Right renal cortex interstitium (tissue), 3 donors: ENCODE data around the gene MIF. TPM values are rescaled to one million over a fixed set of nuclear protein-coding genes. Genes with fewer than 3 reads are reported as not detected.
A peak's percentile ranks its signal among the peaks of the same experiment; 100 is the strongest.

ENCODE experiments used
- DNase-seq, 3 donors: peaks; one replicate each; pipeline ENCODE4 v3.0.0-alpha.2; 2013; ENCODE audit warnings: low read depth in 3 of 3, low spot score in 2 of 3
- polyA plus RNA-seq, 3 donors: library from polyadenylated mRNA; unstranded; fragments of 120-200 nt; gene quantifications; one replicate each; pipeline ENCODE4 v1.2.1, GENCODE V29; 2013; ENCODE audit not compliant: insufficient read length in 3 of 3

Gene MIF
- polyA plus RNA-seq, 3 donors: 145 to 194 (median 161) TPM

DNA sequence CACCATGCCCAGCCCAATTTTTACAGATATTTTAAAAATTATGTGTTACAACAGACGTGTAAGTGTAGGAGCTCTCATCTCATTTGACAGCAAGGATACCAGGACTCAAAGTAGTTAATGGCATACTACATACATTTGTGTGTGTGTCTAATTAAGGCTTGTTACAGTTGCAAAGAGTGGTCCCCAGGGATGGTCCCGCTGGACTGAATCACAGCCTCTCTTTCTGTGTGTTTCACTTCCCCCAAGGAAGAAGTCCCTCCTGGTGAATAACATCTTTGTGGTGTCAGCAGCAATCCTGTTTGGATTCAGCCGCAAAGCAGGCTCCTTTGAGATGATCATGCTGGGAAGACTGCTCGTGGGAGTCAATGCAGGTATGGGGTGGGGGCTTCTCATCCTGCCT lies 19.3 kb upstream of the MIF start:
- DNase-seq: no peak

DNA sequence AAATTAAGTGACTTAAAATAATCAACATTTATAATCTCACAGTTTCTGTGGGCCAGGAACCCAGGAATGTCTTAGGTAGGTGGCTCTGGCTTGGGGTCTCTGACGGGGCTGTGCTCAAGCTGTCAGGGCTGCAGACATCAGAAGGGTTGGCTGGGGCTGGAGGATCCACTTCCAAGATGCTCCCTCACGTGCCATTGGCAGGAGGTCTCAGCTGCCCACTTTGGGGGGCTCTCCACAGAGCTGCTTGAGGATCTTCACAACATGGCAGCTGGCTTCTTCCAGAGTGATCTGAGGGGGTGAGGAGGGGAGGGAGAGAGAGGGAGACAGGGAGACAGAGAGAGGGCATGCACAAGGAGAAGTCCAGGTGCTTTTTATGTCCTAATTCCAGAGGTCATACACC lies 18.4 kb upstream of the MIF start:
- no peak for DNase-seq

DNA sequence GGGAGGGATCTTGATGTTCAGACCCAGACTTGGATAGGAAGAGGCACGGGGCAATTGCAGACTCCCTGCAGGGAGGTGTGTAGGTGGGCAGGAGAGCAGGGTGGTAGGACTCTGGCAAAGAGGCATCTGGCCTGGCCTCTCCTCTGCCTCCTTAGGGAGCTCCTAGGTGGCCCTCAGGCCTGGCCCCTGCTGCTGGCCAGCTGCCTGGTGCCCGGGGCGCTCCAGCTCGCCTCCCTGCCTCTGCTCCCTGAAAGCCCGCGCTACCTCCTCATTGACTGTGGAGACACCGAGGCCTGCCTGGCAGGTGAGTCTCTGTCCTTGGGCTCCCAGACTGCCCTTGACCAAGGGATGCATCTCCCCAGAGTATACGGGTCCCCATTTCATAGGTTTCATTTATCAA lies 16.6 kb upstream of the MIF start:
- DNase-seq: no peak

DNA sequence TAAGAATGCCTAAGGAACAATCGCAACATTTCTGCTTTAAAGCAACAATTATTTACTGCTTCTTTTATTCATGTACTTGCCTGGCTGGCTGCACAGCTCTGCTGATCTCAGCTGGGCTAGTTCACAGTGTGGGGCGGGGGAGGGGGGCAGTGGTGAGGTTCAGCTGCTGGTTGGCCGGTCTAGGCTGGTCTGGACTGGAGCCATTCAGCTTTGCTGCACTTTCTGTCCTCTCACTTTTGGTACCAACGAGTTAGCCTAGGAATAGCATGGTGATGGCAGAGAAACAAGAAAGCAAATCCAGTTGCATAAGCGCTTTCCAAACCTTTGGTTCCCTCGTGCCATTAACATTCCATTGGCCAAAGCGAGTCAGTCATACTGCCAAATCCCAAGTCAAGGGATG lies 16.0 kb upstream of the MIF start:
- DNase-seq: no peak

DNA sequence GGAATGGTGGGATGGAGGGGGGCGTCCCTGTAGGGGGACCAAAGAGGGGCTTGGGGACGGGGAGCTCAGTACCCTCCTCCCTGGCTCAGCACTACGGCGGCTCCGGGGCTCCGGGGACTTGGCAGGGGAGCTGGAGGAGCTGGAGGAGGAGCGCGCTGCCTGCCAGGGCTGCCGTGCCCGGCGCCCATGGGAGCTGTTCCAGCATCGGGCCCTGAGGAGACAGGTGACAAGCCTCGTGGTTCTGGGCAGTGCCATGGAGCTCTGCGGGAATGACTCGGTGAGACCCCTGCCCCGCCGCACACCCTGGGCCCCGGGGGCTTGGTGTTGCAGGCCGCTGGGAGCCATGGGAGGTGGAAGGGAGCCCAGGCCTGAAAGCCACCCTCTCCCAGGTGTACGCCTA lies 11.8 kb upstream of the MIF start:
- no peak for DNase-seq

DNA sequence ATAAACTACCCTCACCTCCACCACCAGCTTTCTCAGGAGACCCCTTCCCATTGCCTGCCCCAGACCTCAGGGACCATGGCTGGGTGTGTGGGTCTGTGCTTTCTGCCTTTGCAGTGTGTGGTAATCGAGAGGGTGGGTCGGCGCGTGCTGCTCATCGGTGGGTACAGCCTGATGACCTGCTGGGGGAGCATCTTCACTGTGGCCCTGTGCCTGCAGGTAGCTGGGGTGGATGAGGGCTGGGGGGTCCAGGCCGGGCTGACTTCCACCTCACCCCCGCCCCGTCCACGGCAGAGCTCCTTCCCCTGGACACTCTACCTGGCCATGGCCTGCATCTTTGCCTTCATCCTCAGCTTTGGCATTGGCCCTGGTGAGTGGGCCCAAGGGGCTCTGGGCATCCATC lies 10.5 kb upstream of the MIF start:
- DNase-seq: no peak

DNA sequence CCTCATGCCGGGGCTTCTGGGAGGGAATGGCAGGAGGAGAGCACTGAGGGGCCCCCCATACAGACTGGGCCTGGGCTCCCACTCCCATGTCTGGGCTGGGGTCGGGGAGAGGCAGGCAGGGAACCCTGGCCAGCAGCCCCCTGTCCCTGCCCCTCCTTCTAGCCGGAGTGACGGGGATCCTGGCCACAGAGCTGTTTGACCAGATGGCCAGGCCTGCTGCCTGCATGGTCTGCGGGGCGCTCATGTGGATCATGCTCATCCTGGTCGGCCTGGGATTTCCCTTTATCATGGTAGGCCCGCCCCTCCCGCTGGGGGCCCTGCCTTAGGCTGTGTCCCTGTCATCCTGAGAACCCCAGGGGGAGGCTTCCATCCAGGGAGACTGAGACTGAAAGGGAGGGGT lies 10.0 kb upstream of the MIF start:
- DNase-seq: no peak

DNA sequence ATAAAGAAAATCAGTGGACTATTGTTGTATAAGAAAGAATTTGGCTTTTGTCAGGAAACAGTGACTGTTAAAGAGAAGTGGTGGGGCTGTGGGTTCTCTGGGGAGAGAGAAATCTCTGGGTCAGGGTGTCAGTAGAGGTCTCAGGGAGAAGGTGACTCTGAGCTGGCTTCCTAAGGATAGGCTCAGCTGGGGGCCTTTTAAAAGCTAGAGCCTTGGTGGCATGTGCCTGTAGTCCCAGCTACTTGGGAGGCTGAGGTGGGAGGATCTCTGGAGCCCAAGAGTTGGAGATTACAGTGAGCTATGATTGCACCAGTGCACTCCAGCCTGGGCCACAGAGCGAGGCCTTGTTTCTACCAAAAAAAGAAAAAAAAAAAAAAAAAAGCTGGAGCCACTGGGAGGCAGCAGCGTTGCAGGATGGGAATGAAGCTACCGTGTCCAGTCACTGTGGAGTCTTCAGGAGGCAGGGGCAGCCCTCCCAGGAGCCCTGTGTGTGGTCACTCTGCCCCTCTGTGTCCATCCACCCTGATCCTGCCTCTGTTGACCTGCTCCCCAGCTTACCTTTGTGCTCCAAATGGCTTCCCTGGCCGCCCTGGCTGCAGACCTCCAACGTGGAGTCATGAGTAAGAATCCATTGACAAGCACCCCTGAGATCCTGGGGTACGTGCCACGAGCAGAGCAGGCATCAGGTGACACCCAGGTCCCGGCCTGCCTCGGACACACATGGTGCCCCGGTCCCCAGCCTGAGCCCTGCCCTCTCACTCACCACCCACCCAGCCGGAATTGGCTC lies 5.4 kb upstream of the MIF start:
- DNase-seq: no peak

DNA sequence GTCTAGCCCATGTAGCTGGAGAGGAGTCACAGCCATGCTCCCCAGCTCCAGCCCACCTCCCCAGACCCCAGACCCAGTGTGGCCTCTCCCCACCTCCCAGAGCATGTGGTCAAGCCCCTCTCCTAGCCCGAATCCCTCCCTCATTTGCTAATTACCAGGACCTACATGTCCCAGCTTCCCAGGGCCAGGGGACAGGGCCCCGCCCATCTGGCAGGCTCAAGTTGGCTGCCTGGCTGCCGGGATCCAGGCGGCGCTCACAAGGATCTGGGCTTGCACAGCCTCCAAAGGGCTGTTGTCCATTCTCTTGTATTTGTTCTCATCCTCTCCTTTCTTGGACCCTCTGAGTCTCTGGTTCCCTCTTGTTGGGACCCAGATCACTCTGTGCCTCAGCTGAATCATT lies 4.6 kb upstream of the MIF start:
- no peak for DNase-seq

DNA sequence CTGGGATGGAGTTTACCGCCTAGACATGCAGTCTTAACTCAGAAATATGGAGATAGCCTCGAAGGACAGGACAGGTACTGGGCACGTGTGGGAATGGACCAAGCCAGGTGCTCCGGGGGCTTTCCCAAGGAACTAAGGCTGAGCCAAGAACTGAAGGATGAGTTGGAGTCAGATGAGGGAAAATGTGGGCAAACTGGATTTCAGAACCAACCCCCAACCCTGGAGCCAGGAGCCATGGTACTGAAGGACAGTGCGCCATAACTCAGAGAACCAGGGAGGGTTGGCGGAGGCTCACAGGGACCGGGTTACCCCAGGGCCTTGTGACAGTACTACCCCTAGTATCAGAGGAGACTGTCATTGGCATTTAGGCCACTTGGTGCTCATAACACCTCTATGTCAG lies 2.5 kb upstream of the MIF start:
- DNase-seq: no peak

DNA sequence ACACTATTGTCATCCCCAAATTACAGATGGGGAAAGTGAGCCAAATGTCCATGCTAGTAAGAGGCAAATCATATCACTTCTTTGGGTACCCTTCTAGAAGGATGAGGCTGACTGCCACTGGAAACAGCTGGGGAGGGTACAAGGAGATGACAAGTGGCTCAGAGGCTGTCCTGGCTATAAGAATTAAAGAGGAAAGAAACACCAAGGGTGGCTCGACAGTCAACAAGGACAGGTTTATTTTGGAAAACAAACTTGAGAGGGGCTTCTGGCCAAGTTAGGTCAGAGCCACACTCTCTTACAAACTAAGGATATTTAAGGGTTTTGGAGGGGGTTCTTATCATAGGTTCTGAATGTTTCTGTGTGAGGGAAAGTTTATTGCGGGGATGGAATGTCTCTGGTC lies 2.1 kb upstream of the MIF start:
- no peak for DNase-seq

DNA sequence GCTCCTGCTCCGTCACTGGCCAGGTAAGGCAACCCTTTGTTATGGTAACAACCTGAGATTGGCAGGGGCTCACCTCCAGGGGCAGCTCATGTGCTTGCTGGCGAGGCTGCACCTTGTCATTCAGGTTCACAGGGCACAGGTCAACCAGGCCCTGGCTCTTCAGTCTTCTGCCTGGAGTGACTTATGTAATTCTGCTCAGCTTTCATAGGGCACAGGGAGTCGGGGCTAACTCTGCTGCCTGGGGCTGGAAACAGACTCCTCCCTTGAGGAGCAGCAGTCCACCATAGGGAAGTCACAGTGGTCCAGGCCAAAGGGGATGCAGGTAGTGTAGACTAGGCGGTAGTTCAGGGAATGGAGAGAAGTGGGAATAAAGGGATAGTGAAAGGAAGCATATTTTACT lies 1.5 kb upstream of the MIF start:
- no peak for DNase-seq

DNA sequence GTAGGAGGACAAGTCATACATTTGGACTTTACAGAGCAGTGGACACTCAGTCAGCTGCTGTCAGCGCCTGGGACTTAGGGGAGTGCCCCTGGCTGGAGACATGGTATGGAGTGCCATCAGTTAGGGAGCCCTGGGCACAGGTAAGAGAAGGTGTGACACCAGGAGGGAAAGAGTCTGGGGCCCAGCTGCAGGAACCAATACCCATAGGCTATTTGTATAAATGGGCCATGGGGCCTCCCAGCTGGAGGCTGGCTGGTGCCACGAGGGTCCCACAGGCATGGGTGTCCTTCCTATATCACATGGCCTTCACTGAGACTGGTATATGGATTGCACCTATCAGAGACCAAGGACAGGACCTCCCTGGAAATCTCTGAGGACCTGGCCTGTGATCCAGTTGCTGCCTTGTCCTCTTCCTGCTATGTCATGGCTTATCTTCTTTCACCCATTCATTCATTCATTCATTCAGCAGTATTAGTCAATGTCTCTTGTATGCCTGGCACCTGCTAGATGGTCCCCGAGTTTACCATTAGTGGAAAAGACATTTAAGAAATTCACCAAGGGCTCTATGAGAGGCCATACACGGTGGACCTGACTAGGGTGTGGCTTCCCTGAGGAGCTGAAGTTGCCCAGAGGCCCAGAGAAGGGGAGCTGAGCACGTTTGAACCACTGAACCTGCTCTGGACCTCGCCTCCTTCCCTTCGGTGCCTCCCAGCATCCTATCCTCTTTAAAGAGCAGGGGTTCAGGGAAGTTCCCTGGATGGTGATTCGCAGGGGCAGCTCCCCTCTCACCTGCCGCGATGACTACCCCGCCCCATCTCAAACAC lies 850 bp upstream of the MIF start:
- DNase-seq: no peak

DNA sequence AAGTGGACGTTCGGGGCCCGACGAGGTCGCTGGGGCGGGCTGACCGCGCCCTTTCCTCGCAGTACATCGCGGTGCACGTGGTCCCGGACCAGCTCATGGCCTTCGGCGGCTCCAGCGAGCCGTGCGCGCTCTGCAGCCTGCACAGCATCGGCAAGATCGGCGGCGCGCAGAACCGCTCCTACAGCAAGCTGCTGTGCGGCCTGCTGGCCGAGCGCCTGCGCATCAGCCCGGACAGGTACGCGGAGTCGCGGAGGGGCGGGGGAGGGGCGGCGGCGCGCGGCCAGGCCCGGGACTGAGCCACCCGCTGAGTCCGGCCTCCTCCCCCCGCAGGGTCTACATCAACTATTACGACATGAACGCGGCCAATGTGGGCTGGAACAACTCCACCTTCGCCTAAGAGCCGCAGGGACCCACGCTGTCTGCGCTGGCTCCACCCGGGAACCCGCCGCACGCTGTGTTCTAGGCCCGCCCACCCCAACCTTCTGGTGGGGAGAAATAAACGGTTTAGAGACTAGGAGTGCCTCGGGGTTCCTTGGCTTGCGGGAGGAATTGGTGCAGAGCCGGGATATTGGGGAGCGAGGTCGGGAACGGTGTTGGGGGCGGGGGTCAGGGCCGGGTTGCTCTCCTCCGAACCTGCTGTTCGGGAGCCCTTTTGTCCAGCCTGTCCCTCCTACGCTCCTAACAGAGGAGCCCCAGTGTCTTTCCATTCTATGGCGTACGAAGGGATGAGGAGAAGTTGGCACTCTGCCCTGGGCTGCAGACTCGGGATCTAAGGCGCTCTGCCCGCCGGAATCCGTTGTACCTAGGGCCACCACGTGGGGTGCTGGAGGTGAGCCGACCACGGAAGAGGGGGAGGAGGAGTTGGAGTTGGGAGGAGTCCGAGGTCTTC lies 771 bp downstream of the MIF start:
- DNase-seq: peak in 1 of 3 donors; percentile 63

DNA sequence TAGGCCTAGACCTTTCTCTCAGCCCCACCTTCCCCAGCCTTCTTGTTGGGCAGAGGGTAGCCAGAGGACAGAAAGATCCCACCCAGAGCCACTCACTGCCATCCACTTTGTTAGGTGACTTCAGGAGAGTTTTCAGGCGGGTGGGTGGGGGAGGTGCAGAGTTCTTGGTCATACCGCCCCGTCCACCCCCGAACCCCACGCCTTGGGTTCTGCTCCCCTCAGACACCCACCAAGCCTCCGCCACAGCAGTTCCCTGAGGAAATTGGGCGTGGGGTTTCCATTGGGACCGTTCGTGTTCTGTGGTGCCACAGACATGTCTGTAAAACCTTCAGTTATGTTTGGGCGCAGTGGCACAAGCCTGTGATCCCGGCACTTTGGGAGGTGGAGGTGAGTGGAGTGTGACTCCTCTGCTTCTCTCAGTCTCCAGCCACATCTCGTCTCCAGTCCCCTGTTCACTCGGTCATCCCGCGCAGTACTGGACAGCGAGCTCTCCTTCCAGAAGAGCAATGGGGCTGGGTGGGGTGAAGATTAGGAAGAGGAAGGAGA lies 1.5 kb downstream of the MIF start:
- no peak for DNase-seq

DNA sequence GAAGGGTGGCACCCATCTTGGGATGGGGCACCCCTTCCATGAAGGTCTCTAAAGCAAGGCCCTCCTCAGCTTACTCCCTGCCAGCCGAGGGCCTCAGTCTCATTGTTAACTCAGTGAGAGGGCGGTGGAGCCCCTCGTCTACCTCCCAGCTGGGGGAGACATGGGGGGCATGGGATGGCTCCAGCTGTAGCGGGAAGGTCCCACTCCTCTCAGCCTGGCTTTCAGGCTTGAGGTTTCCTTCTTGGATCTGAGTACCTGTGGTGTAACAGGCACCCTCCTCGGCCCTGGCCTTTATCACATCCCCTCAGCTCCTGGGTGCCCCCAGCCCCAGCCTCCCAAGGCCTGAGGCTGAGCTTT lies 2.0 kb downstream of the MIF start:
- no peak for DNase-seq

DNA sequence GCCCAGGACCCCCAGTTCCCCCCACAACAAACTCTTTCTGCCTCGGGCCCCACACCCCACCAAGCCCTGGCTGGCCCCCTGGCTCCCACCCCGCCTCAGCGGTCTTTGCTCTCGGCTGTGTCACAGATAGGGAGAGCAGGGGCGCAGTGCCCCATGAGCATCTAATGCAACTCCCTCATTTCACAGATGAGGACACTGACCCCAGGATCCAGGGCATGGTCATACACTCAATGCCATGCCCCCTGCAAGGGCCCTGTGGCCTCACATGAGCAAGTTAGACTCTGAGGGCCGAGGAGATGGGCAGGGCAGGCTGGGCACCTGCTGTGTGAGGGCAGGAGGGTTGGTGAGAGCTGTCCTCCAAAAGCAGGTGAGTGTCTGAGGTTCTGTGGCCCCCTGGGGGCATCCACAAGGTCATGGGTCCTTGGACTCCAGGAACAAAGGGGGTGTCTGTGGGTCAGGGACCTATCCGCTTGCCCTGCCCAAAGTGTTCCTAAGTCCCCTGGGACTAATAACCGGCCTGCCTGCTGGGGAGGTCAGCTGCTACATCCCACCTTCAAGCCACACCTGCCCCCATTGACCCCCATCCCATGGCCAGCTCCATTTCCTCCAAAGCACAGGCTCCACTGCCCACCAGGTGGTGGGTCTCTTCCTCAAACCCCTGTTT lies 2.5 kb downstream of the MIF start:
- DNase-seq: no peak

DNA sequence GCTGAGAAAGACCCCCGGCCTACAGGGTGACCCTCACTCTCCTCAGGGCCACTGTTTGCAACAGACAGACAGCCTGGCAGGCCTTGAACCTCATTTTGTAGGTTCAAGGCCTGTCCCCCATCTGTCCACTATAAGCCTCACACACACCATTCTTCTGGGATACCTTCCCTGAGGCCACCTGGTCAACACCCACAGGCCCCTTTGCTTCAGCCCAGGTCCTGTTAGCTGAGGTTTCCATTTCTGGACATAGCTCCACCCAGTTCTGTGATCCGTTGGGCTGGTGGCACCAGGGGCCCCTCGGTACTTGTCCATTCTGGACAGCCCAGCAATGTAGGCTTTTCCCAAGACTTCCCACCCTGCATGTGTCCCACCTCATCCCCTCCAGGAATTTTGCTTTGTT lies 3.1 kb downstream of the MIF start:
- DNase-seq: no peak

DNA sequence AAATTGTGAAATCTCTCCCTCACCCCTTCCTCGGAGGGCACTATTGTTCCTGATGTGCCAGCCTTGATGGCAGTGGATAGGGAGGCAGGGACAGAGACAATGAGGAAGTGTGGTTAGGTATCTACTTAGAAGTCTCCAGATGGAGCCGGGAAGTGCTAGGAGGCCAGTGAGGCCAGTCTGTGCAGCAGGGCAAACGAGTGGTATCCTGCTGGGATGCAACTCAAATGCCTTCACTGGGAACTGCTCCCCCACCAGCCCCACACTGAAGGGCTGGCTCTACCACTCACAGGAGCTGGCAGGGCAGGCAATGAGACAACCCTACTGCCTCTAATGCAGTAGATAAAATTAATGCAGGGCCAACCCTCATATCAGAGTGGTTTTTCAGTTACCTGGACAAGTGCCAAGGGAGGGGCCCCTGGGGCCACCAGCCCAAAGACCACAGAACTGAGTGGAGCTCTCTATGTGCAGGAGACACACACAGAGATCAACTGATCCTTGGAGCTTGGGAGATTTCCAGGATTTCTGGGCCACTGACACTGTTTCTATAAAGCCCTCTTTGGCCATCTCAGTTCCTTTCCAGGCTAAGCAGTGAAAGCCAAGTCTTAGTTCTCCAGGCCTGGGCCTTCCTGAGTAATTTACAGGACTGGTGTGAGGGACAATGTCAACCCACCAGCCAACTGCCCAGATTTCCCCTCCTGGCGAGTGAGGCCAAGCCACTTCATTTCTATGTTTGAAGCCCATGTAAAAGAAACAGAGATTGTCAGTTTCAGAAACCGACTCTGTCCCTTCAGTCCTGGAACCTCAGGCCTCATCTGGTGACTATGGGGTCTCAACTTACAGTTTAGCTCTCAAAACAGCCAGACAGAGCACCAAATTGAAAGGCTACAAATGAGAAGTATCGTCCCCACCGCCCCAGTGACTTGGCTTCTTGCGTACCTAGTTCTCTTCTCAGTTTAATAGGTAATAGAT lies 4.1 kb downstream of the MIF start:
- DNase-seq: no peak
